H1 (cell line): ENCODE data around the gene MPC1.
"Not testable (repeated sequence)": the region's sequence is repeated elsewhere in the genome, so short reads cannot be mapped to it uniquely, and the experiment has no call there.

Source experiments
- EGR1 ChIP-seq: IDR thresholded peaks from 2 replicates; pipeline ENCODE4 v1.6.1; 2011; ENCODE audit warnings: low read depth, low read length, borderline replicate concordance
- EZH2 ChIP-seq: fragments of 200-600 bp; sonication (generic); IDR thresholded peaks from 2 replicates; pipeline ENCODE4 v1.7.1; 2012; ENCODE audit warnings: low read depth, mild to moderate bottlenecking, moderate library complexity, low read length, inconsistent platforms; ENCODE audit not compliant: severe bottlenecking
- RNF2 ChIP-seq: fragments of 200-900, 300-1000 bp; sonication (generic); IDR thresholded peaks from 2 replicates; pipeline ENCODE4 v1.7.1; 2016; ENCODE audit warnings: borderline replicate concordance, low read depth, mild to moderate bottlenecking, antibody characterized with exemption, low read length; ENCODE audit not compliant: poor library complexity, severe bottlenecking; ENCODE audit errors: missing control alignments
- YY1 ChIP-seq: IDR thresholded peaks from 2 replicates; pipeline ENCODE4 v1.6.1; 2011; ENCODE audit warnings: low read depth, mild to moderate bottlenecking, low read length
- TF ChIP-seq, protein P1 (sequence below), 3 experiments: IDR thresholded peaks; 1 replicate in 2 of 3; 2 replicates in 1 of 3; pipeline versions ENCODE4 v1.5.1 to v1.6.1; 2011; ENCODE audit warnings: low read length in 3 of 3, mild to moderate bottlenecking in 3 of 3, inconsistent platforms in 2 of 3, low read depth in 1 of 3, moderate library complexity in 1 of 3; ENCODE audit not compliant: insufficient read depth in 1 of 3; ENCODE audit errors: control extremely low read depth in 1 of 3

DNA sequence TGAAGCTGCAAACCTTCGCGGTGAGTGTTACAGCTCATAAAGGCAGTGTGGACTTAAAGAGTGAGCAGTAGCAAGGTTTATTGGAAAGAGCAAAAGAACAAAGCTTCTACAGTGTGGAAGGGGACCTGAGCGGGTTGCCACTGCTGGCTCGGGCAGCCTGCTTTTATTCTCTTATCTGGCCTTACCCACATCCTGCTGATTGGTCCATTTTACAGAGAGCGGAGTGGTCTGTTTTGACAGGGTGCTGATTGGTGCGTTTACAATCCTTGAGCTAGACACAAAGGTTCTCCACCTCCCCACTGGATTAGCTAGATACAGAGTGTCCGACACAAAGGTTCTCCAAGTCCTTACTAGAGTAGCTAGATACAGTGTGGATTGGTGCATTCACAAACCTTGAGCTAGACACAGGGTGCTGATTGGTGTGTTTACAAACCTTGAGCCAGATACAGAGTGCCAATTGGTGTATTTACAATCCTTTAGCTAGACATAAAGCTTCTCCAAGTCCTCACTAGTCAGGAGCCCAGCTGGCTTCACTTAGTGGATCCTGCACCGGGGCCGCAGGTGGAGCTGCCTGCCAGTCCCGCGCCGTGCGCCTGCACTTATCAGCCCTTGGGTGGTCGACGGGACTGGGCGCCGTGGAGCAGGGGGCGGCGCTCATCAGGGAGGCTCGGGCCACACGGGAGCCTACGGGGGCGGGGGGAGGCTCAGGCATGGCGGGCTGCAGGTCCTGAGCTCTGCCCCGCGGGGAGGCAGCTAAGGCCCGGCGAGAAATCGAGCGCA is 10.2 kb upstream of the MPC1 start:
- TF ChIP-seq EGR1, EZH2, RNF2, YY1: not testable (repeated sequence)
- TF ChIP-seq, protein P1, sequence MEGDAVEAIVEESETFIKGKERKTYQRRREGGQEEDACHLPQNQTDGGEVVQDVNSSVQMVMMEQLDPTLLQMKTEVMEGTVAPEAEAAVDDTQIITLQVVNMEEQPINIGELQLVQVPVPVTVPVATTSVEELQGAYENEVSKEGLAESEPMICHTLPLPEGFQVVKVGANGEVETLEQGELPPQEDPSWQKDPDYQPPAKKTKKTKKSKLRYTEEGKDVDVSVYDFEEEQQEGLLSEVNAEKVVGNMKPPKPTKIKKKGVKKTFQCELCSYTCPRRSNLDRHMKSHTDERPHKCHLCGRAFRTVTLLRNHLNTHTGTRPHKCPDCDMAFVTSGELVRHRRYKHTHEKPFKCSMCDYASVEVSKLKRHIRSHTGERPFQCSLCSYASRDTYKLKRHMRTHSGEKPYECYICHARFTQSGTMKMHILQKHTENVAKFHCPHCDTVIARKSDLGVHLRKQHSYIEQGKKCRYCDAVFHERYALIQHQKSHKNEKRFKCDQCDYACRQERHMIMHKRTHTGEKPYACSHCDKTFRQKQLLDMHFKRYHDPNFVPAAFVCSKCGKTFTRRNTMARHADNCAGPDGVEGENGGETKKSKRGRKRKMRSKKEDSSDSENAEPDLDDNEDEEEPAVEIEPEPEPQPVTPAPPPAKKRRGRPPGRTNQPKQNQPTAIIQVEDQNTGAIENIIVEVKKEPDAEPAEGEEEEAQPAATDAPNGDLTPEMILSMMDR (IDR thresholded peaks at IDR 0.05; ENCODE audit: control extremely low read depth in 1 of 3, insufficient read depth in 1 of 3, low read depth in 1 of 3, low read length in 3 of 3): not testable (repeated sequence)
